GM18499 (cell line): ENCODE results near the gene NUDCD3.

Source experiments
- ATAC-seq: cut with Tn5 transposase; IDR thresholded peaks from one replicate; pipeline ENCODE4 v1.9.1; 2021; ENCODE audit warnings: moderate number of reproducible peaks; ENCODE audit not compliant: insufficient read depth, unreplicated experiment

The NUDCD3 gene

DNA sequence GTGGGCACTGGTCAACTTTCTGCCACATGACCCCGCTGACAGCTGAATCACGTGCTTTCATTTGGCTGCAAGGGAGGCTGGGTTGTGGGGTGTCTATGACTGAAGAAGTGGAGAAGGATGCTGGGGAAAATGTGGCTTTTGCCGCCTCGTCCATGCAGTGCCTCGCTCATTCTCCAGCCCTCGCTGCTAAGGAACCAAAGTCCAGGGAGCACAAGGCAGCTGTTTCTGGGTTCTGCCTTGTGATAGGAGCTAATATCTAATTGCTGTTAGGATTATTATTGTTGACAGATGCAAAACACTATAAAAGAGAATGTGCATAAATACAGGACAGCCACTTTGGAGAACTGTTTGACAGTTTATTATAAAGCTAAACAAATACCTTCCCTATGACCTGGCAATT lies 160.1 kb downstream of the NUDCD3 start:
- ATAC-seq: no peak

GRCh38 chr7:44329888-44330287 lies 160.6 kb downstream of the NUDCD3 start:
- ATAC-seq: no peak
